OCI-LY7 (cell line): ENCODE data around the gene PBX1.

Experiments
- EZH2phosphoT487 ChIP-seq: fragments of 200-600 bp; sonication (generic); IDR thresholded peaks from 2 replicates; pipeline ENCODE4 v1.6.1; 2018; ENCODE audit warnings: low read depth, borderline replicate concordance, mild to moderate bottlenecking, mixed run types, antibody characterized with exemption, low read length, moderate library complexity, mixed read lengths
- TF ChIP-seq, protein P1 (sequence below): fragments of 200-600 bp; sonication (generic); conservative IDR thresholded peaks from 2 replicates; pipeline ENCODE4 v1.5.1; 2014; ENCODE audit warnings: mild to moderate bottlenecking, antibody characterized with exemption, low read length, moderate library complexity, mixed read lengths

DNA sequence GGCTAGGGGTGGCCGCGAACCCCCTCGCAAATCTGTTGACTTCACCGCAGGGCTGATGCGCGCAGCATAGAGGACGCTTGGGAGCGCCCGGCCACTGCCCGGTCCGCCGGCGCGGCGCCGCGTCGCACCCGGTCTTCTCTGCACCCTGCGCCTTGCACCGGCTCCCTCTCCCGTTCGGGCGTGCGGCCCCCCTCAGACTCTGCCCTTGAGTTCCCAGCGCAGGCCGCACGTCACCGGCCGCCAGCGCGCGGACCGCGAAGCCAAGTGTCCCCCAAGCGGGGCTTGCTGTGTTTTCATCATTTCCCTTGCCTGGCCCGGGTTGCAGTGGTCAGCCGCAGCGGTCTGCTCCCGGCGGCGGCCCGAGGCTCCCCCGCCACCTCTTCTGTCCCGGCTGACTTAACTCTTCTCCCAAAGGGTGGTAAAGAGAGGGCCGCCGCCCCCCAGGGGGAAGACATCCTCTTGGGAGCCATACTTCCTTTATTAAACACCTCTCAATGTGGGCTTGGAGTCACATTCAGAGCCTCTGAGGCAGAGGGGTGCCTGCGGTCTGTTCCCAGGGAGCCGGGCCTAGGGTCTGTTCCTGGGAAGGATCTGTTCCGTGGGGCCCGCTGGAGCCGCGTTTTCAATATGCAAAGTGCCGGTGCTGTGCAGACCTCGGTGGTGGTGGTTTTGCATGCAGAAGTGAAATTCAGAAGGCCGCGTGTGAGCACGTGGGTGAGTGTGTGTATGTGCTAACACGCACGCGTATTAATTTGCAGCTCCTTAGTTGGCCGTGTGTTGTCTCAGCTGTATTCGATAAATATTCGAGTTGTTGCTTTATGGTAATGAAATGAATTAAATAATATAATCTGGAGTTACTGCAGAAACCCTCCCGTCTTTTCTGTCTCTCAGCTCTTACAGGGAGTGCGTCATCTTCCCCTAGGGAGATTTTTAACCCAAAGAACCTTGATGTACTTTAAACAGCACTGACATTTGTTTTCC is 17.6 kb downstream of the PBX1 start:
- TF ChIP-seq, protein P1, sequence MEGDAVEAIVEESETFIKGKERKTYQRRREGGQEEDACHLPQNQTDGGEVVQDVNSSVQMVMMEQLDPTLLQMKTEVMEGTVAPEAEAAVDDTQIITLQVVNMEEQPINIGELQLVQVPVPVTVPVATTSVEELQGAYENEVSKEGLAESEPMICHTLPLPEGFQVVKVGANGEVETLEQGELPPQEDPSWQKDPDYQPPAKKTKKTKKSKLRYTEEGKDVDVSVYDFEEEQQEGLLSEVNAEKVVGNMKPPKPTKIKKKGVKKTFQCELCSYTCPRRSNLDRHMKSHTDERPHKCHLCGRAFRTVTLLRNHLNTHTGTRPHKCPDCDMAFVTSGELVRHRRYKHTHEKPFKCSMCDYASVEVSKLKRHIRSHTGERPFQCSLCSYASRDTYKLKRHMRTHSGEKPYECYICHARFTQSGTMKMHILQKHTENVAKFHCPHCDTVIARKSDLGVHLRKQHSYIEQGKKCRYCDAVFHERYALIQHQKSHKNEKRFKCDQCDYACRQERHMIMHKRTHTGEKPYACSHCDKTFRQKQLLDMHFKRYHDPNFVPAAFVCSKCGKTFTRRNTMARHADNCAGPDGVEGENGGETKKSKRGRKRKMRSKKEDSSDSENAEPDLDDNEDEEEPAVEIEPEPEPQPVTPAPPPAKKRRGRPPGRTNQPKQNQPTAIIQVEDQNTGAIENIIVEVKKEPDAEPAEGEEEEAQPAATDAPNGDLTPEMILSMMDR, result no peak
- TF ChIP-seq EZH2phosphoT487, result no peak
